Stimulated activated CD8-positive, alpha-beta memory T cell treated with anti-CD3 and anti-CD28 coated beads, Interleukin-12 subunit alpha, Interleukin-12 subunit beta, amount 100 ng/mL, for 4 hours (primary cell): Measurements from ENCODE around the gene ATF7IP2.
A peak's percentile ranks its signal among the peaks of the same experiment; 100 is the strongest.

ENCODE experiments used
- DNase-seq: peaks from one replicate; pipeline ENCODE4 v3.0.0-alpha.2; 2020; ENCODE audit warnings: low read depth

The ATF7IP2 gene

DNA sequence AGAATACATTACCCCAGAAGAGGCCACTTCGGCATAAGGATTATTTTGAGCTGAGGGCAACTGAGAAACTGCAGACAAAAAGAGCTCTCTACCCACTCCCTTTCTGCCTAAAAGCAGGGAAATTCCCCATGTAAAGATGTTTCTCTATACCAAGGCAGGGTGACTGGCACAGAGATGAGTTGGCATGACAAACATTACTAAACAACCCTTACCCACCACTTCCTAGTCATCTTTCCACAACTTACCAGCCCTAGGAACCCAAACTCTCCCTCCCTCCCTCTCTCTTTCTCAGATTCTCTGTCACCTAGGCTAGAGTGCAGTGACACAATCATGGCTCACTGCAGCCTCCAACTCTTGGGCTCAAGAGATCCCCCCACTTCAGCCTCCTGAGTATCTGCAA, 126.0 kb downstream of the ATF7IP2 start:
- no peak for DNase-seq

DNA sequence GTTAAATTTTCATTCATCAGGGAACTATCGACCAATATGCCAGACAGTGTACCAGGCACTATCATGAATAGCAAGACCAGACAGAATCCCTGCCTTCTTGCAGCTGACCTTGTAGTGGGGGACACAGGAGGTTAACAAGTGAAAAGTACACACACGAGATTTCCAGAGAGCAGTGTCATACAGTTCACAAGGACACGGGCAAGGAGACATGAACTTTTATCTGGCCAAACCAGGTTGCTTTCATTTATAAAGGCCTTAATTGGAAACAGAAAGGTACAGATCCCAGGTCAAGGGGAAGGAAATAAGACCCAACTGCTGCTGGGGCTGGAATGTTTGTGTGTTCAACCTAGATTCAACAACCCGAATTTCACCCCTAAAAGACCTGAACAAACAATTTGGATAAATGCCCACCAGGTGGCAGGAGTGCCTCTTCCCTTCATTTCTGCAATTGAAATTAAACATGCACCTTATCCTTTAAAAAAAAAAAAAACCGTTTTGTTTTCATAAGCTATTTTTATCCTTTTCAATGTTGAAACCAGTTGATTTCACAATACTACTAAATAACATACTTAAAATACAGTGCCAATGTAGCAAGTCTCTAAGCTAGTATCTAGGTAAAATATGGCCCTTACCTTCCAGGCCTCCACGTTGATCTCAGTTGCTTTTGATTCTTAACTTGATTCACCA, 128.7 kb downstream of the ATF7IP2 start:
- no peak for DNase-seq

DNA sequence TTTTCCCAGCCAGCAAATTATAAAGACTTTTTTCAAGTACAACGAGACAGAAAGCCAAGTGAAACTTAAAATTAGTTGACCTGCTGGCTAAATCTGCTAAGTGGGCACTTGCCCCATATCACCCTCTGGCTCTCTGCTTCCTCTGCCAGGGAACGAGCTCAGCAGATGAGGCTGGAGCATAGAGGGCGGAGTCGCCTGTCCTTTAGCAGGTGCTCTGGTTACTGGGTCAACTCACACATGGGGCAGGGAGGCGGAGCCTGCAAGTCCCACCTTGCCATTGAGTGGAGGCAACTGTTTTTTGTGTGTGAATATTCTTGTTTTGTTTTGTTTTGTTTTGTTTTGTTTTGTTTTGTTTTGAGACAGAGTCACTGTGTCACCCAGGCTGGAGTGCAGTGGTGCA, 132.0 kb downstream of the ATF7IP2 start:
- DNase-seq, result no peak

DNA sequence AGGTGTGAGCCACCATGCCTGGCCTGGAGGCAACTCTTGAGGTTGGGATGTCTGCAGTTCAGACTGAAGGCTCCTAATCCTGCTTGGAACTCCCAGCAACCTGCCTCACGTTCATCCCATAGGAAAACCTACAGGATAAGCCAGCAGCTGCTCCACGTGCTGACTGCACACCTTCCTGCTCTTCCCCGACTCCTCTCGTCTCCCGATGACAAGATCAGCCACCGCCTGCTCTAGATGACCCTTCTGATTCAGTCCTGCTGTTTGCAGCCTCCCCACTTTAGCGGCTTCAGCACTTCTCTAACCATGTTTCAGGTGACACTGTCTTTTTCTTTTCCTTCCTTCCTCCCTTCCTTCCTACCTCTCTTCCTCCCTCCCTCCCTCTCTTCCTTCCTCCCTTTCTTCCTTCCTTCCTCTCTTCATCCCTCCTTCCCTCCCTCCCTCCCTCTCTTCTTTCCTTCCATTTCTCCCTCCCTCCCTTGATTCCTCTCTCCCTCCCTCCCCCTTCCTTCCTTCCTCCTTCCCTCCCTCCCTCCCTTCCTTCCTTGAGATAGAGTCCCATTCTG, 132.7 kb downstream of the ATF7IP2 start:
- DNase-seq, result no peak

DNA sequence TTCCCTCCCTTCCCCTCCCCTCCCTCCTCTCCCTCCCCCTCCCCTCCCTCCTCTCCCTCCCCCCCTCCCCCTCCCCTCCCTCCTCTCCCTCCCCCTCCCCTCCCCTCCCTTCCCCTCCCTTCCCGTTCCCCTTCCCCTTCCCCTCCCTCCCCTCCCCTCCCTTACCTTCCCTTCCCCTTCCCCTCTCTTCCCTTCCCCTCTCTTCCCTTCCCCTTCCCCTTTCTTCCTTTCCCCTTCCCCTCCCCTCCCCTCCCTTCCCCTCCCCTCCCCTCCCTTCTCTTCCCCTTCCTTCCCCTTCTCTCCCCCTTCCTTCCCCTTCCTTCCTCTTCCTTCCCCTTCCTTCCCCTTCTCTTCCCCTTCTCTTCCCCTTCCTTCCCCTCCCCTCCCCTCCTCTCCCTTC, 133.4 kb downstream of the ATF7IP2 start:
- no peak for DNase-seq

DNA sequence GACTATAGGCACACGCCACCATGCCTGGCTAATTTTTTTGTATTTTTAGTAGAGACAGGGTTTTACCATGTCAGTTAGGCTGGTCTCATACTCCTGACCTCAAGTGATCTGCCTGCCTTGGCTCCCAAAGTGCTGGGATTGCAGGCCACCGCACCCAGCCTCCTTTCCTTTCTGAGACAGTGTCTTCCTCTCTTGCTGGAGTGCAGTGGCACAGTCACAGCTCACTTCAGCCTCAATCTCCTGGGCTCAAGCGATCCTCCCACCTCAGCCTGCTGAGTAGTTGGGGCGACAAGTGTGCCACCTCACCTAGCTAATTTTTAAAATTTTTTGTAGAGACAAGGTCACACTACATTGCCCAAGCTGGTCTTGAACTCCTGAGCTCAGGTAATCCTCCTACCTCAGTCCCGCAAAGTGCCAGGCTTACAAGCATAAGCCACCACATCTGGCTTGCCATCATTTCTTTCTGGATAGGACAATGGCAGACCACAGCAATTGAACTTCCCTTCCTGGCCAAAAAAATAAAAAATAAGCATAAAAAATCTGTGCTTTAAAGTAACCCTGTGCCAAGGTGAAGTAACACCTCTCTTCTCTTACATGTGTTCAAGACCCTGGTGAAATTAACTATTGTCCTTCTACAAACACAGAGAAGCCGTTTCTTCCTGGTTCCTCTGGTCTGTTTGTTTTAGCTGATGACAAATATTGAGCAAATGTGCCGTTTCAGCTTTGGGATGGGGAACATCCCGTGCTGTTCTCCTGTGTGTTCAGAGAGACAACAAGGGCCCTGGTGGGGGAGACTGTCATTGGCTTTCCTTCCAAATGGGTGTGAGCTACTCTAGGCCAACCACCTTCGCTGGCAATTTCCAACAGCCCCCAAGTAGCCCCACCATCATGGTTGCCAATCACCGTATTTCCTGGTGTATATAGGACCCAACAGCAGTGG, 134.3 kb downstream of the ATF7IP2 start:
- no peak for DNase-seq

DNA sequence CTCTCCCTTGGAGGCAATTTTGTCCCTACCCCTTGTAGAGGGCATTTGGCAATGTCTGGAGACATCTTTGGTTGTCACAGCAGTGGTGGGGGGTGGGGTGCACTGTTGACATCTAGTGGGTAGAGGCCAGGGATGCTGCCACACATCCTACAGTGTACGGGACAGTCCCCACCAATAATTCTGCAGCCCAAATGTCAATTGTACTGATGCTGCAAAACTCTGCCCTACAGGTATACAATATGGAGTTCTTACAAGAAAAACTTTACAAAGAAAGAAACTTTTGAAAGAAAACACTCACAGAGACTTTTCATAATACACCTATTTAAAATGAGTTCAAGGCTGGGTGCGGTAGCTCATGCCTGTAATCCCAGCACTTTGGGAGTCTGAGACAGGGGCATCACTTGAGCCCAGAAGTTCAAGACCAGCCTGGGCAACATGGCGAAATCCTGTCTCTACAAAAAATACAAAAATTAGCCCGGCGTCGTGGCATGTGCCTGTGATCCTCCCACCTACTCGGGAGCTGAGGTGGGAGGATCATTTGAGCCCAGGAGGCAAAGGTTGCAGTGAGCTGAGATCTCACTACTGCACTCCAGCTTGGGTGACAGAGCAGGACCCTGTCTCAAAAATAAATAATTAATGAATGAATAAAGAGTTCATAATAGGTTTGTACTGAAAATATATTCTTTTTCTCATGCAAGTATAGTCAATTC, 135.2 kb downstream of the ATF7IP2 start:
- DNase-seq, result no peak

DNA sequence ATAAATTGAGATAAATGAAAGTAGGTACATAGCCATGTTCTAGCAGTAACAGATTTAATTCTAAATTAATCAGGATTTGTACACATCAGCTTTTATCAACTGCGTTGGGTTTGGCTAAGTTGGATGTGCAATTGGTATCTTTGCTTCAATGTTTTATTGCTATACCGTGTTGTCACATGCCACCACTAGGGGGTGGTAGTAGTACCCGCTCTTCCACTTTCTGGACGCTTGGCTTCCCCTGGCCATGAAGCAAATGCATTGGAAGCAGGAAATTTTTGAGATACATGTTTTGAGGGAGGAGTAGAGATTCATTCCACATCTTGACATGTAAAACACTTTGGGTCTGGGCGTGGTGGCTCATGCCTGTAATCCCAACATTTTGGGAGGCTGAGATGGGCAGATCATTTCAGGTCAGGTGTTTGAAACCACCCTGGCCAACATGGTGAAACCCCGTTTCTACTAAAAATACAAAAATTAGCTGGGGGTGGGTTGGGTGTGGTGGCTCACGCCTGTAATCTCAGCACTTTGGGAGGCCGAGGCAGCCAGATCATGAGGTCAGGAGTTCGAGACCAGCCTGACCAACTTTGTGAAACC, 135.9 kb downstream of the ATF7IP2 start:
- DNase-seq, result peak; percentile 6

DNA sequence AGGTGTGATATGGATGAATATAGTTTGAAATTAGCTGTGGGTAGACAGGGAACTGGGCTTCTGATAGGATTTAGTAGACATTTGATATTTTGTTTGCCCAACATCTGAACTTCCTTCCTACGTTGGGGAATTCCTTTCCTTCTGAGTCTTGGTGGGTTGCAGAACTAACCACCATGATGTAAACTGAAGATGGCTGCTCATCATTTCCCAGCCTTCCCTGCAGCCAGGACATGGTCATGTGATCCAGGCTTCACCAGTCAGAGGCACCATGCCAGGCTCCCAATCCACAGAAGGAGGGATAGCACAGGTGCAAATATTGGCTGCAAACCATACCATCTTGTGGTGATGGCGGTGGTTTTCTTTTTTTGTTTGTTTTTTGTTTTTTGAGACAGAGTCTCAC, 137.1 kb downstream of the ATF7IP2 start:
- DNase-seq, result no peak

DNA sequence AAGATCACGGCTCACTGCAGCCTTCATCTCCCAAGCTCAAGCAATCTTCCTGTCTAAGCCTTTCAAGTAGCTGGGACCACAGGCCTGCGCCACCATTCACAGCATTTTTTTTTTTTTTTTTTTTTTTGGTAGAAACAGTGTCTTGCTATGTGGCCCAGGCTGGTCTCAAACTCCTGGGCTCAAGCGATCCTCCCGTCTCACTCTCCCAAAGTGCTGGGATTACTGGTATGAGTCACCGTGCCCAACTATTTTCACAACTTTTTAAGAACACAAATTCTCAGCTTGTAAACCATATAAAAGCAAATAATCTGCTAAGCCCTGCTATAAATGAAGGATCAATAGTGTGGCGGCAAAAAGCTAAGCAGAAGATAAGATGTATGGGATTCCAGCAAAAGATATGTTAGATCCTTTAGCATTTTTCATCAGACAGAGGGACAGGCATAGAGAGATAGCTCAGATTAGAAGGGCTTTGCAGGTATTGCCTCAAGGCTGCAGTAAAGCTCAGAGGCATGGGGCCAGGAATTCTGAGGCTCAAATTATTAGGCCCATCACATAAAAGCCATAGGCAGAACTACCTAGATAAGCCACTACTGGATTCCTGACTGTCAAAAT, 139.5 kb downstream of the ATF7IP2 start:
- DNase-seq, result no peak

DNA sequence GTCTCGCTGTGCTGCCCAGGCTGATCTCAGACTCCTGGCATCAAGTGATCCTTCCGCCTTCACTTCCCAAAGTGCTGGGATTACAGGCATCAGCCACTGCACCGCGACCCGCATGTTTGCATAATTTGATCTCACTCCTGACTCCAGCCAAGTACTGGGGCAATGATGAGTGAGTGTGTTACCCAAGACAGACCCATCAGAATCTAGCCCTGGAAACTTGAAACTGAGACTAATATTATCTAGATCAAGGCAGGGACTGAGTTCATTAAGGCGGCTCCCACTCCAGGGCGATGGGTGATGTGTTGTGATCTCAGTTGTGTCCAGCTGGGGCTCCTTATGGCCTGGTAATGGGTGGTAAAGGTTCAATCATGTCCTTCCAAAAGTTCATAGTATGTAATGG, 141.1 kb downstream of the ATF7IP2 start:
- no peak for DNase-seq

DNA sequence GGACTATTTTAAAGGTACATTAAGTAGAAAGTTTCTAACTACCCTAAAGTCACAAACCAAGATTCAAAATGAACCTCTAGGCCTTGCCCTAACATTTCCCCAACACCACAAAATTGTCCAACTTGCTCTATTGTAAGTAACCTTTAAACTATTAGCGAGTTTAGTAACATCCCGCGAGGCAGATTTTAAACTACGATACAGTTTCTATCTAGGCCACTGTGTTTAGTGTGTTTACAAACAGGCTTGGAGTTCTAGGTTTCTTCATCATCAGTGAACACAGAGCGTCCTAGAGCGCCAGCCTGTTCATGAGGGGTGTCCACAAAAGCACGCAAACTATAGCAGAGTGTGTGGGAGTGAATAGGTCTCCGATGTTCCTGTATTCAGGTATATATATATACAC, 142.8 kb downstream of the ATF7IP2 start:
- DNase-seq, result no peak

DNA sequence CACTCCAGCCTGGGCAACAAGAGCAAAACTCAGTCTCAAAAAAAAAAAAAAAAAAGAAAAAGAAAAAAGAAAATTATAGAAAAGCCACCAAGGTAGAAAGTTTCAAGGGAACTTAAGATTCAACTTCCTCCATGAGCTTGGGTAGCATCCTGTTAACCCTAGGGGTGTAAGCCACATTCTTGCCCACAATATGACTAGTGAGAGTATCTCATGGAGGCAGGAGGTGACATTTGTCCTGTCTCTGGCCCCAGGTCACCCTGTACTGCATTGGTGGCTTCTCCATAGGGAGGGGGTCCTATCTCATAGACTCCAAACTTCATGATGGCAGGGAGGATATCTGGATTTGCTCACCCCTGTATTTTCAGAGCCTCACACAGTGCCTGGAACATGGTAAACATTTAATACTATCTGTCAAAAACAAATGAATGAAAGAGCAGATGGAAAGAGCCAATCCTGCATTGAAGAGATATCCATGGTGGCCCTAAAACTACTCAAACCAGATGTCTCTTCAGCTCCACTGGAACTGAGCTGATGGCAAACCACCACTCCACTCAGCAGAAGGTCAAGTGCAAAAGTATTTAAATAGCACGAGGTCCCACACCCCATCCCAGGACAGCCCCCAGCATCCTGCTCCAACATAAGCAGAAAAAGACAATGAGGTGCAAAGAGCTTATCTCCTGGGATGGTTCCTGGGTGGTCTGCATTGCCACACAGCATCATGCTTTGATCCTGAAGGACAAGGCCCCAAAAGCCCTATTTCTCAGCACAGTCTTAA, 144.2 kb downstream of the ATF7IP2 start:
- no peak for DNase-seq

DNA sequence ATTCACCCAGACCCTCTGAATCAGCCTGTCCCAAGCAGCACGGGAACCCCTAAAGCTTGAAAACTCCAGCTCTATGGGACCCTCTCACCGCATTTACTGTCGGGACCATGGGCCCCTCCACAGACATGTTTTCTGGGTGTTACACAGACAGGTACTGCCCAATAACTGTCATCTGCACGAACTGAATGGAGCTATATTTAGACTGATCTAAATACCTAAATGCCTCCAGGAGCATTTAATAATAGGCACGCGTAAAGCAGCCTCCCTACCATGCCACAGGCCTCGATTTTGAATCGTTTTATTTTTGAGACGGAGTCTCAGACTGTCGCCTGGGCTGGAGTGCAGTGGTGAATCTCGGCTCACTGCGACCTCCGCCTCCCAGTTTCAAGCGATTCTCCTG, 144.8 kb downstream of the ATF7IP2 start:
- DNase-seq, result no peak

DNA sequence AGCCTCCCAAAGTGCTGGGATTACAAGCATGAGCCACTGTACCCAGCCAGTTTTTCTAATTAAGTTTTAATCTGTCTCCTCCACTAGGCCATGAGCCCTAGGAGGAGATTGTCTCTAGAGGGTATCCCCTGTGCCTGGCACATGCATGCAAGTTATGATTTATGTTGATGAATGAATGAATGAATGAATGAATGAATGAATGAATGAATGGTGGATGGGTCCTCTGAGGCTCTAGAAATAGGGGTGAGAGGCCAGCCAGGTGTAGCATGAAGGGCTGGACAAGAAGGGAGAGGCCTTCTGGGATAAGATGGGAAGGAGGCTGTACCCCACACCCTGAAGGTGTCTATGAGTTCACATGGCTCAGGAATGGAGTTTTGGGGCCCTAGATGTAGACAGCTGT, 145.7 kb downstream of the ATF7IP2 start:
- no peak for DNase-seq
